ENCODE measurements around the gene PGBD2. TPM values are rescaled to one million over a fixed set of nuclear protein-coding genes. Genes with fewer than 3 reads are reported as not detected.
"Not testable (repeated sequence)": the region's sequence is repeated elsewhere in the genome, so short reads cannot be mapped to it uniquely, and the experiment has no call there.

The PGBD2 gene
- total RNA-seq, 1 donor from 2014 or later: 12.5 TPM

- H3K4me1 ChIP-seq; H3K4me3 ChIP-seq; H3K27ac ChIP-seq; H3K9me3 ChIP-seq; H3K27me3 ChIP-seq; H3K36me3 ChIP-seq; DNase-seq (ENCODE audit: extremely low spot score in 2 of 2); intact Hi-C loops (cut with DNase I): not testable (repeated sequence)
Observed at GRCh38 chr1:248930037-248930436, 24.0 kb downstream of the PGBD2 start.

- H3K4me3 ChIP-seq; intact Hi-C loops (cut with DNase I); H3K36me3 ChIP-seq; H3K4me1 ChIP-seq; H3K27ac ChIP-seq; H3K27me3 ChIP-seq; DNase-seq (ENCODE audit: extremely low spot score in 2 of 2); H3K9me3 ChIP-seq: not testable (repeated sequence)
Observed at GRCh38 chr1:248938173-248938809, 32.3 kb downstream of the PGBD2 start.

- H3K27ac ChIP-seq; H3K27me3 ChIP-seq; H3K4me3 ChIP-seq; DNase-seq (ENCODE audit: extremely low spot score in 2 of 2); H3K36me3 ChIP-seq; intact Hi-C loops (cut with DNase I); H3K4me1 ChIP-seq; H3K9me3 ChIP-seq: not testable (repeated sequence)
Observed at GRCh38 chr1:248944134-248944999, 38.3 kb downstream of the PGBD2 start.

- H3K27me3 ChIP-seq; H3K4me1 ChIP-seq; intact Hi-C loops (cut with DNase I); DNase-seq (ENCODE audit: extremely low spot score in 2 of 2); H3K27ac ChIP-seq; H3K9me3 ChIP-seq; H3K36me3 ChIP-seq; H3K4me3 ChIP-seq: not testable (repeated sequence)
Observed at GRCh38 chr1:248945000-248945423, 39.0 kb downstream of the PGBD2 start.

- H3K36me3 ChIP-seq; H3K4me3 ChIP-seq; H3K27me3 ChIP-seq; H3K9me3 ChIP-seq; DNase-seq (ENCODE audit: extremely low spot score in 2 of 2); H3K27ac ChIP-seq; H3K4me1 ChIP-seq; intact Hi-C loops (cut with DNase I): not testable (repeated sequence)
Observed at GRCh38 chr1:248945453-248945852, 39.4 kb downstream of the PGBD2 start.

- H3K4me1 ChIP-seq; H3K36me3 ChIP-seq; intact Hi-C loops (cut with DNase I); H3K4me3 ChIP-seq; DNase-seq (ENCODE audit: extremely low spot score in 2 of 2); H3K9me3 ChIP-seq; H3K27ac ChIP-seq; H3K27me3 ChIP-seq: not testable (repeated sequence)
Observed at GRCh38 chr1:248945856-248946416, 39.9 kb downstream of the PGBD2 start.

Small RNA genes lying within 50 kb of the gene (small RNA-seq; reads per million reads assigned to genes)
- gene RNU6-1205P: not detected

Other genes with a start within 250 kb of the PGBD2 start
- gene OR14I1, start 203.5 kb upstream of the PGBD2 start, total RNA-seq: not detected
- gene LYPD8, start 150.5 kb upstream of the PGBD2 start, total RNA-seq: not detected
- 18.7 TPM for gene SH3BP5L, start 80.3 kb upstream of the PGBD2 start, total RNA-seq
- gene ZNF672, start 68.0 kb upstream of the PGBD2 start, total RNA-seq: 44.9 TPM
- 46.7 TPM for gene ZNF692, start 47.1 kb upstream of the PGBD2 start, total RNA-seq